ENCODE results near the gene PRKAR1A.

Gene PRKAR1A

GRCh38 chr17:68511671-68512246 is 471 bp upstream of the PRKAR1A start (continued):
- TF ChIP-seq ZBTB10 (tag by site-specific recombination; IDR thresholded peaks at IDR 0.05) (peak; percentile 90), ZNF521 (tag by site-specific recombination; IDR thresholded peaks at IDR 0.05) (no peak), ZNF155 (tag by site-specific recombination; IDR thresholded peaks at IDR 0.05) (no peak), ZNF362 (tag by site-specific recombination; IDR thresholded peaks at IDR 0.05) (no peak), GLIS2 (tag by site-specific recombination; IDR thresholded peaks at IDR 0.05) (peak; percentile 96), ZNF785 (tag by site-specific recombination; IDR thresholded peaks at IDR 0.05) (peak; percentile 88), ZNF423 (tag by site-specific recombination; IDR thresholded peaks at IDR 0.05) (peak; percentile 46; the same call in 1 of the 2 replicates), MEIS1 (CRISPR knock-in tag; IDR thresholded peaks at IDR 0.05; ENCODE audit: borderline replicate concordance) (no peak), ZBTB1 (tag by site-specific recombination; IDR thresholded peaks at IDR 0.05) (peak; percentile 70; the same call in 1 of the 2 replicates), ZNF571 (tag by site-specific recombination; IDR thresholded peaks at IDR 0.05) (no peak), ZNF24 (tag by site-specific recombination; IDR thresholded peaks at IDR 0.05) (peak; percentile 91), ZNF548 (tag by site-specific recombination; IDR thresholded peaks at IDR 0.05) (0 out of 2 replicates have a peak, but pooled peaks have one; percentile 28), ZNF549 (tag by site-specific recombination; IDR thresholded peaks at IDR 0.05) (0 out of 2 replicates have a peak, but pooled peaks have one; percentile 33), ZNF664 (tag by site-specific recombination; IDR thresholded peaks at IDR 0.05) (no peak; the same call in 1 of the 2 replicates), ZNF350 (tag by site-specific recombination; IDR thresholded peaks at IDR 0.05) (no peak), ZXDB (tag by site-specific recombination; IDR thresholded peaks at IDR 0.05) (peak; percentile 100), KLF7 (tag by site-specific recombination; IDR thresholded peaks at IDR 0.05; ENCODE audit: borderline replicate concordance) (peak; percentile 81), ZNF654 (tag by site-specific recombination; IDR thresholded peaks at IDR 0.05; ENCODE audit: low read depth) (no peak), ZNF239 (tag by site-specific recombination; IDR thresholded peaks at IDR 0.05) (peak; percentile 82), ZNF248 (tag by site-specific recombination; IDR thresholded peaks at IDR 0.05) (no peak), ZNF514 (tag by site-specific recombination; IDR thresholded peaks at IDR 0.05) (no peak), SP2 (tag by site-specific recombination; IDR thresholded peaks at IDR 0.05) (peak; percentile 85), WT1 (tag by site-specific recombination; IDR thresholded peaks at IDR 0.05) (peak; percentile 90), ZNF473 (tag by site-specific recombination; IDR thresholded peaks at IDR 0.05) (no peak), ZNF416 (tag by site-specific recombination; IDR thresholded peaks at IDR 0.05) (no peak), ZNF837 (tag by site-specific recombination; IDR thresholded peaks at IDR 0.05) (no peak), MZF1 (tag by site-specific recombination; IDR thresholded peaks at IDR 0.05; ENCODE audit: borderline replicate concordance) (no peak; the same call in 1 of the 2 replicates), ZNF10 (tag by site-specific recombination; IDR thresholded peaks at IDR 0.05) (no peak), ZIC2 (tag by site-specific recombination; IDR thresholded peaks at IDR 0.05) (peak; percentile 73), SETDB1 (IDR thresholded peaks at IDR 0.05; ENCODE audit: insufficient read length, low read length) (peak; percentile 24)
- TF ChIP-seq, protein P1, sequence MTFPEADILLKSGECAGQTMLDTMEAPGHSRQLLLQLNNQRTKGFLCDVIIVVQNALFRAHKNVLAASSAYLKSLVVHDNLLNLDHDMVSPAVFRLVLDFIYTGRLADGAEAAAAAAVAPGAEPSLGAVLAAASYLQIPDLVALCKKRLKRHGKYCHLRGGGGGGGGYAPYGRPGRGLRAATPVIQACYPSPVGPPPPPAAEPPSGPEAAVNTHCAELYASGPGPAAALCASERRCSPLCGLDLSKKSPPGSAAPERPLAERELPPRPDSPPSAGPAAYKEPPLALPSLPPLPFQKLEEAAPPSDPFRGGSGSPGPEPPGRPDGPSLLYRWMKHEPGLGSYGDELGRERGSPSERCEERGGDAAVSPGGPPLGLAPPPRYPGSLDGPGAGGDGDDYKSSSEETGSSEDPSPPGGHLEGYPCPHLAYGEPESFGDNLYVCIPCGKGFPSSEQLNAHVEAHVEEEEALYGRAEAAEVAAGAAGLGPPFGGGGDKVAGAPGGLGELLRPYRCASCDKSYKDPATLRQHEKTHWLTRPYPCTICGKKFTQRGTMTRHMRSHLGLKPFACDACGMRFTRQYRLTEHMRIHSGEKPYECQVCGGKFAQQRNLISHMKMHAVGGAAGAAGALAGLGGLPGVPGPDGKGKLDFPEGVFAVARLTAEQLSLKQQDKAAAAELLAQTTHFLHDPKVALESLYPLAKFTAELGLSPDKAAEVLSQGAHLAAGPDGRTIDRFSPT (tag by site-specific recombination; IDR thresholded peaks at IDR 0.05), result peak; percentile 71; the same call in 1 of the 2 replicates
- TF ChIP-seq, protein P2, sequence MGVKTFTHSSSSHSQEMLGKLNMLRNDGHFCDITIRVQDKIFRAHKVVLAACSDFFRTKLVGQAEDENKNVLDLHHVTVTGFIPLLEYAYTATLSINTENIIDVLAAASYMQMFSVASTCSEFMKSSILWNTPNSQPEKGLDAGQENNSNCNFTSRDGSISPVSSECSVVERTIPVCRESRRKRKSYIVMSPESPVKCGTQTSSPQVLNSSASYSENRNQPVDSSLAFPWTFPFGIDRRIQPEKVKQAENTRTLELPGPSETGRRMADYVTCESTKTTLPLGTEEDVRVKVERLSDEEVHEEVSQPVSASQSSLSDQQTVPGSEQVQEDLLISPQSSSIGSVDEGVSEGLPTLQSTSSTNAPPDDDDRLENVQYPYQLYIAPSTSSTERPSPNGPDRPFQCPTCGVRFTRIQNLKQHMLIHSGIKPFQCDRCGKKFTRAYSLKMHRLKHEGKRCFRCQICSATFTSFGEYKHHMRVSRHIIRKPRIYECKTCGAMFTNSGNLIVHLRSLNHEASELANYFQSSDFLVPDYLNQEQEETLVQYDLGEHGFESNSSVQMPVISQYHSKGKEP (tag by site-specific recombination; IDR thresholded peaks at IDR 0.05), result peak; percentile 72
- TF ChIP-seq, protein P3, sequence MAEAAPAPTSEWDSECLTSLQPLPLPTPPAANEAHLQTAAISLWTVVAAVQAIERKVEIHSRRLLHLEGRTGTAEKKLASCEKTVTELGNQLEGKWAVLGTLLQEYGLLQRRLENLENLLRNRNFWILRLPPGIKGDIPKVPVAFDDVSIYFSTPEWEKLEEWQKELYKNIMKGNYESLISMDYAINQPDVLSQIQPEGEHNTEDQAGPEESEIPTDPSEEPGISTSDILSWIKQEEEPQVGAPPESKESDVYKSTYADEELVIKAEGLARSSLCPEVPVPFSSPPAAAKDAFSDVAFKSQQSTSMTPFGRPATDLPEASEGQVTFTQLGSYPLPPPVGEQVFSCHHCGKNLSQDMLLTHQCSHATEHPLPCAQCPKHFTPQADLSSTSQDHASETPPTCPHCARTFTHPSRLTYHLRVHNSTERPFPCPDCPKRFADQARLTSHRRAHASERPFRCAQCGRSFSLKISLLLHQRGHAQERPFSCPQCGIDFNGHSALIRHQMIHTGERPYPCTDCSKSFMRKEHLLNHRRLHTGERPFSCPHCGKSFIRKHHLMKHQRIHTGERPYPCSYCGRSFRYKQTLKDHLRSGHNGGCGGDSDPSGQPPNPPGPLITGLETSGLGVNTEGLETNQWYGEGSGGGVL (tag by site-specific recombination; IDR thresholded peaks at IDR 0.05), result peak; percentile 99

Measured in HEK293 (cell line).